Stimulated activated CD8-positive, alpha-beta memory T cell treated with anti-CD3 and anti-CD28 coated beads, Interleukin-4, amount 100 ng/mL, for 4 hours (primary cell): Measurements from ENCODE around the gene SOS1.
"Not testable (repeated sequence)": the region's sequence is repeated elsewhere in the genome, so short reads cannot be mapped to it uniquely, and the experiment has no call there.

Experiments used
- DNase-seq, 2 donors: peaks; one replicate each; pipeline ENCODE4 v3.0.0-alpha.2; 2020; ENCODE audit warnings: low read depth in 2 of 2, low spot score in 1 of 2

Gene SOS1

GRCh38 chr2:39107156-39107555 lies 13.7 kb downstream of the SOS1 start:
- no peak for DNase-seq

DNA sequence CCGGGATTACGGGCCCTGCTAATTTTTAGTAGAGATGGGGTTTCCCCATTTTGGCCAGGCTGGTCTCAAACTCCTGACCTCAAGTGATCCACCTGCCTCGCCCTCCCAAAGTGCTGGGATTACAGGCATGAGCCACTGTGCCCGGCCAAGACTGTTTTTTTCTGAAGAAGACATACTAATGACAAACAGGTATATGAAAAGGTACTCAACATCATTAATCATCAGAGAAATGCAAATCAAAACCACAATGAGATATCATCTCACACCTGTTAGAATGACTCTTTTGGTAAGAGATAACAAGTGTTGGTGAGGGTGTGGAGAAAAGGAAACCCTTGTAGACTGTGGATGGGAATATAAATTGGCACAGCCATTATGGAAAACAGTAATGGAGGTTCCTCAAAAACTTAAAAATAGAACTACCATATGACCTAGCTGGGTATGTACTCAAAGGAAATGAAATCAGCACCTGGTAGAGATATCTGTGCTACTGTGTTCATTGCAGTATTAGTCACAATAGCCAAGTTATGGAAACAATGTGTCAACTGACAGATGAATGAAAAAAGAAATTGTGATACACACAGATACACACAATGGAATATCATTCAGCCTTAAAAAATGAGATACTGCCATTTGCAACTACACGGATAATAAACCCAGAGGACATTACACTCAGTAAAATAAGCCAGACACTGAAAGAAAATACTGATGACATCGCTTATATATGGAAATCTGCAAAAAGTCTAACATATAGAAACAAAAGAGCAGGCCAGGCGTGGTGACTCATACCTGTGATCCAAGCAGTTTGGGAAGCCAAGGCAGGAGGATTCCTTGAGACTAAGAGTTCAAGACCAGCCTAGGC lies 20.8 kb downstream of the SOS1 start:
- DNase-seq, result no peak

DNA sequence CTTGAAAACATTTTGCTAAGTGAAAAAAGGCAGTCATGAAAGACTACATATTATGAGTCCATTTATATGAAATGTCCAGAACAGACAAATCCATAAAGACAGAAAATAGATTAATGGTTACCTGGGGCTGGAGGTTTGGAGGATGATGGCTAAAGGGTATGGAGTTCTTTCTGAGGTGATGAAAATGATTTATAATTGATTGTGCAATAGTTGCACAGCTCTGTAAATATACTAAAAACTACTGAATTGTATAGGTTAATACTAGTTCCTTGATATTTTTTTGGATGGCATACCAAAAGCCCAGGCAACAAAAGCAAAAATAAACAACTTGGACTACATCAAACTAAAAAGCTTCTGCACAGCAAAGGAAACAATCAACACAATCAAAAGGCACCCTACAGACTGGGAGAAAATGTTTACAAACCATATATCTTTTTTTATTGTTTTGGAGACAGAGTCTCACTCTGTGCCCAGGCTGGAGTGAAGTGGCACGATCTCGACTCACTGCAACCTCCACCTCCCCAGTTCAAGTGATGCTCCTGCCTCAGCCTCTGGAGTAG lies 21.5 kb downstream of the SOS1 start:
- DNase-seq, result no peak

GRCh38 chr2:39095624-39096023 lies 25.2 kb downstream of the SOS1 start:
- DNase-seq, result no peak

GRCh38 chr2:39094717-39095363 lies 26.0 kb downstream of the SOS1 start:
- no peak for DNase-seq

DNA sequence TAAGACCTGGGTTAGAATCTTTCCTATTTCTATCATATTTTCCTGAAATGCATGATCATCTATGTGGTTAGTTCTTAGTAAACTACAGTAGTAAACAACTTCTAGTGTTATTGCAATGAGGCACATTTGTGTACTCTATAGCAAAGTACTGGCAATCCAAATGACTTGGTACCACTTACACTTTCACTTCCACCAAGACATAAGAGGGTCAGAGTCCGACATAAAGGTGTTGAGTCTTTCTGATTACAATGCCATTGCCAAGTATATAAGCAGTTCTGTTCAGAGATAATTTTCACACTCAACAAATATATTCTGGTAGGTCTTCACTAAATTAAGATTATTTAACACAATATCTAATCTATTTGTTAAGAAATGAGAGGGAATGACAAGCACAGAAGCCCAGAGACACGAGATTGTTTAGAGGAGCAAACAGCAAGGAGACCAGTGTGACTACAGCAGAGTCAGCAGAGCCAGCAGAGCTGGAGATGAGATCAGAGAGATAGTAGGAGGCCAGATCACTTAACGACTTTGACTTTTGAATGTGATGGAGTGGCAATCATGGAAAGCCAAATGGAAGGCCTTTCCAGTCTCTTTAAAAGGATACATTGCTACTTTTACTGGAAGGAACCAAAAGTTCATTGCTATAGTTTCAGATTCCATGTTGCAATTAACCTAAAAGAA lies 27.5 kb downstream of the SOS1 start:
- no peak for DNase-seq

DNA sequence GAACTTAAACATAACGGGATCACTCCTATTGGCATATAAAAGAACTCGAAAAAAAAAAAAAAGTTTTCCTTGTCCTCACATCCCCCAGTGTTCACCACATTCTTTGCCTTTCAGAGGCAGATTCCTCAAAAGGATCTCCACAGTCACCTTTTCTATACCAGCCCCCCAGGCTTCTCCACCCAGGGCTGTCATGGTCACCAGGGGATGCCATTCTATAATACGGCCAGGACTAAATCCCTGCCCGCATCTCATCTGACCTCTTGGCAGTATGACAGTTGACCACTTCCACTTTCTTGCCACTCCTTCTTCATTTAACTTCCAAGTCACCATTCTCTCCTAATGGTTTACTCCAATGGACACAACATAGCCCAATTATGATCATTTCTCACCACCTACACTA lies 29.3 kb downstream of the SOS1 start:
- DNase-seq, result no peak

DNA sequence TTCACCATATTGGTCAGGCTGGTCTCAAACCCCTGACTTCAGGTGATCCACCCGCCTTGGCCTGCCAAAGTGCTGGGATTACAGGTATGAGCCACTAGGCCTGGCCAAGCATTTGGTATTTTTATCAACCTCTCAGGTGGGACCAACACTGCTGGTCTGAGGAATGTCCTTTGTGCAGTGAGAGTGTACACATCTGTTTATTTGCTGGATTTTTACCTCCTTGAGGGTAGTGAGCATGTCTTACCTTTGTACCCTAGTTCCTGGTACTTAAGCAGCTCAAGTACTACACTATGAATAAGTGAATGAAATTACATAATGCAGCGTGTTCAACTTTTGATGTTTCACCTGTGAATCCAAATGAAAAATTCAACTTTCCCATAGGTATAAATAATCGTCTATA lies 29.8 kb downstream of the SOS1 start:
- no peak for DNase-seq

DNA sequence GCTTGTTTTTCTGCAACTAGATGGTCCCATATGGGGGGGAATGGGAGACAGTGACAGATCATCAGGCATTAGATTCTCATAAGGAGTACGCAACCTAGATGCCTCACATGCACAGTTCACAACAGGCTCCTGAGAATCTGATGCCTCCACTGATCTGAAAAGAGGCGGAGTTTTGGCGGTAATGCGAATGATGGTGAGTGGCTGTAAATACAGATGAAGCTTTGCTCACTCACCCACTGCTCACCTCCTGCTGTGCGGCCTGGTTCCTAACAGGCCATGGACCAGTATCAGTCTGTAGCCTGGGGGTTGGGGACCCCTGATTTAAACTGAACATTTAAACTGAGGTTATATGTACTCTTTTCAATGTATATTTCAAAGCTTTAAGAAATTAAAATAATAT lies 40.7 kb downstream of the SOS1 start:
- no peak for DNase-seq

- DNase-seq, result no peak
Observed at GRCh38 chr2:39069890-39070465, 50.9 kb downstream of the SOS1 start.

DNA sequence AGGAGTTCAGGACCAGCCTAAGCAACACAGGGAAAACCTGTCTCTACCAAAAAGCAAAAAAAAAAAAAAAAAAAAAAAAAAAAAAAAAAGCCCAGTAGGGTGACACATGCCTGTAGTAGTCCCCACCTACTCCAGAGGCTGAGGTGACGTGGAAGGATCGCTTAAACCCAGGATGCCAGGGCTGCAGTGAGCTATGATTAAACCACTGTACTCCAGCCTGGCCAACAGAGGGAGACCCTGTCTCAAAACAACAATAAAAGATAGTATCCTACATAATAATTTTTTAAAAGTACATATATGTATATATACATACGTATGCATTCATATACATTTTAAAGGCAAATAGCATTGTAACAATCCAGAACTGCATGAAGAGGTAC lies 51.7 kb downstream of the SOS1 start:
- no peak for DNase-seq

GRCh38 chr2:39068299-39069135 lies 52.3 kb downstream of the SOS1 start:
- DNase-seq, result no peak

GRCh38 chr2:39065616-39066015 lies 55.2 kb downstream of the SOS1 start:
- no peak for DNase-seq

DNA sequence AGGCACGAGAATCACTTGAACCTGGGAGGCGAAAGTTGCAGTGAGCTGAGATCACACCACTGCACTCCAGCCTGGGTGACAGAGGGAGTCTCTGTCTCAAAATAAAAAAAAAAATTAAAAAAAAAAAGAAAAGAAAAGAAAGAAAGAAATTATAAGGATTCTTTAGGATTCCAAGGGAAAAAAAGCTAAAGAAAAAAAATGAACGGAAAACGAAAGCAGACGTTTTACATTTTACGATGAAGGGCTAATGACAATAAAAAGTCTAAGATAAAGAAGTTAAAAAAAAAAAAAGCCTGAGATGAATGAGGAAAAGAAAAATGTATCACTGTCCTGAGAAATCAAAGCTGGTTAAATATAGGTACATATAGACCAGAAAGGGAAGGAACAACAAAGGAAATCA lies 58.5 kb downstream of the SOS1 start:
- DNase-seq, result no peak

GRCh38 chr2:39061280-39061679 lies 59.6 kb downstream of the SOS1 start:
- no peak for DNase-seq

GRCh38 chr2:39059366-39059952 lies 61.4 kb downstream of the SOS1 start:
- no peak for DNase-seq

- no peak for DNase-seq
Observed at GRCh38 chr2:39058101-39058500, 62.8 kb downstream of the SOS1 start.

GRCh38 chr2:39052665-39053064 lies 68.2 kb downstream of the SOS1 start:
- DNase-seq, result not testable (repeated sequence)

DNA sequence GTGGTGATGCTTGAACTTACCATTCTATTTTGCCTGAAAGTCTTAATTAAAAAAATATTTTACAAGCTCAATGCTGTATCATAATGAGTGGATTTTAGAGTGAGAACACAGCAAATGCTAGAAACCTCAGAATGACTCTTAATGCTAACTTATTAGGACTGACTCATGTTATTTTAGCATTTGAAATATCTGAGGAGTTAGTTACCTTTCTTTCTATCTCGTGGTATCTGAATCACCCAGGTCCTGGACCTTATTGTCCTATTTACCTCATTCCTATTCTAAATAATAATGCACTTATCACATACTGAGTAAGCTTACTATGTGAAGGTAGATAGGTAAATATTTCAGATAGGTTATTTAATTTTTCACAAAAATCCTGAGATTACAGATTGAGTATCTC lies 70.7 kb downstream of the SOS1 start:
- no peak for DNase-seq

- DNase-seq, result no peak
Observed at GRCh38 chr2:39039072-39039471, 81.8 kb downstream of the SOS1 start.
